ENCODE data around the gene FMNL1. TPM values are rescaled to one million over a fixed set of nuclear protein-coding genes. Genes with fewer than 3 reads are reported as not detected.

The FMNL1 gene
- polyA plus RNA-seq, 1 experiment: 1.1 TPM

- TF ChIP-seq CTCF (IDR thresholded peaks at IDR 0.05; ENCODE audit: low read depth, low read length): no peak
- ChIA-PET CTCF (interaction anchor here (0.6 to 5.4 kb wide), 3 partner anchors 9 to 140 kb away, joined by 3 to 22 read pairs (median 6); no protein-coding TSS in a partner anchor), POLR2A (interaction anchor here (1.3 kb wide), 1 partner anchor 72 kb away, joined by 3 read pairs; the partner anchor contains the start of gene MAP3K14)
- Histone ChIP-seq H3K27me3 (ENCODE audit: control insufficient read depth, insufficient read depth, low read length) (peaks cover 14% of the 10 kb centered on the region), H3K27ac (ENCODE audit: low read depth, low read length) (no peak overlapping the region), H3K9me3 (ENCODE audit: control insufficient read depth, insufficient read depth, low read length) (peaks cover 2% of the 10 kb centered on the region; the same call in 1 of the 2 replicates), H3K4me3 (ENCODE audit: low read depth, low read length) (no peak overlapping the region)
- DNase-seq (ENCODE audit: low read depth, low spot score): no peak
These were observed 23.3 kb downstream of the FMNL1 start for GRCh38 chr17:45244725-45245656.

- no peak for TF ChIP-seq CTCF (IDR thresholded peaks at IDR 0.05; ENCODE audit: low read depth, low read length)
- peaks cover 3% of the 10 kb centered on the region for H3K27me3 ChIP-seq (ENCODE audit: control insufficient read depth, insufficient read depth, low read length)
- DNase-seq (ENCODE audit: low read depth, low spot score): no peak
- ChIA-PET CTCF (interaction anchor here (1.1 to 5.4 kb wide), 5 partner anchors 10 to 179 kb away, joined by 3 to 22 read pairs (median 4); no protein-coding TSS in a partner anchor), POLR2A (interaction anchor here (1.1 to 1.3 kb wide), 4 partner anchors 17 to 98 kb away, joined by 3 to 4 read pairs (median 3); partner anchors contain the start of genes HEXIM1 and MAP3K14)
- no peak overlapping the region for H3K27ac ChIP-seq (ENCODE audit: low read depth, low read length)
- H3K4me3 ChIP-seq (ENCODE audit: low read depth, low read length): peak overlapping the region; percentile 67
- peaks cover 2% of the 10 kb centered on the region; the same call in 1 of the 2 replicates for H3K9me3 ChIP-seq (ENCODE audit: control insufficient read depth, insufficient read depth, low read length)
These were observed 24.7 kb downstream of the FMNL1 start for GRCh38 chr17:45246338-45246737.

- no peak for DNase-seq (ENCODE audit: low read depth, low spot score)
- Histone ChIP-seq H3K27me3 (ENCODE audit: control insufficient read depth, insufficient read depth, low read length) (no peaks in the 10 kb centered on the region), H3K4me3 (ENCODE audit: low read depth, low read length) (peak overlapping the region; percentile 67), H3K27ac (ENCODE audit: low read depth, low read length) (peak overlapping the region; percentile 57), H3K9me3 (ENCODE audit: control insufficient read depth, insufficient read depth, low read length) (peaks cover 2% of the 10 kb centered on the region; the same call in 1 of the 2 replicates)
- ChIA-PET POLR2A (interaction anchor here (0.7 to 1.2 kb wide), 7 partner anchors 18 to 122 kb away, joined by 3 to 4 read pairs (median 3); partner anchors contain the start of gene HEXIM1), CTCF (interaction anchor here (0.8 to 5.4 kb wide), 9 partner anchors 11 to 179 kb away, joined by 3 to 22 read pairs (median 4); no protein-coding TSS in a partner anchor)
- TF ChIP-seq CTCF (IDR thresholded peaks at IDR 0.05; ENCODE audit: low read depth, low read length): peak; percentile 65
These were observed 25.3 kb downstream of the FMNL1 start for GRCh38 chr17:45246861-45247428.

- Histone ChIP-seq H3K27ac (ENCODE audit: low read depth, low read length) (peak overlapping the region; percentile 57), H3K4me3 (ENCODE audit: low read depth, low read length) (peak overlapping the region; percentile 67), H3K9me3 (ENCODE audit: control insufficient read depth, insufficient read depth, low read length) (peaks cover 2% of the 10 kb centered on the region; the same call in 1 of the 2 replicates), H3K27me3 (ENCODE audit: control insufficient read depth, insufficient read depth, low read length) (no peaks in the 10 kb centered on the region)
- TF ChIP-seq CTCF (IDR thresholded peaks at IDR 0.05; ENCODE audit: low read depth, low read length): no peak
- DNase-seq (ENCODE audit: low read depth, low spot score): peak; percentile 51
- CTCF ChIA-PET: interaction anchor here (0.8 to 5.4 kb wide), 8 partner anchors 12 to 137 kb away, joined by 3 to 22 read pairs (median 4); partner anchors contain the start of gene ACBD4
- POLR2A ChIA-PET: interaction anchor here (0.7 to 1.2 kb wide), 7 partner anchors 18 to 121 kb away, joined by 3 to 4 read pairs (median 3); partner anchors contain the start of gene HEXIM1
These were observed 25.9 kb downstream of the FMNL1 start for GRCh38 chr17:45247429-45248131.

Measured in AG04450 (cell line).